HEK293 (cell line): ENCODE results near the gene BATF3.

Experiments
- ATF2 ChIP-seq: fragments of 450-650 bp; formaldehyde crosslinking; IDR thresholded peaks from 2 replicates; pipeline ENCODE4 v1.5.1; 2016; ENCODE audit warnings: missing biosample characterization, missing genetic modification characterization, low read depth
- CTCF ChIP-seq: fragments of 450-650 bp; formaldehyde crosslinking; IDR thresholded peaks from 2 replicates; pipeline ENCODE4 v1.5.1; 2016; ENCODE audit warnings: missing biosample characterization, missing genetic modification characterization
- ZBTB7A ChIP-seq: fragments of 450-650 bp; formaldehyde crosslinking; IDR thresholded peaks from 2 replicates; pipeline ENCODE4 v1.5.1; 2016; ENCODE audit warnings: low read depth, missing biosample characterization, missing genetic modification characterization
- ZNF138 ChIP-seq: fragments of 450-650 bp; formaldehyde crosslinking; IDR thresholded peaks from 2 replicates; pipeline ENCODE4 v1.5.1; 2016; ENCODE audit warnings: missing biosample characterization, missing genetic modification characterization, borderline replicate concordance
- ZNF174 ChIP-seq: fragments of 450-650 bp; formaldehyde crosslinking; IDR thresholded peaks from 2 replicates; pipeline ENCODE4 v1.5.0; 2017; ENCODE audit warnings: missing biosample characterization, mild to moderate bottlenecking, missing genetic modification characterization
- ZNF274 ChIP-seq, 2 experiments: fragments of 200-500 bp in 1 of 2; fragments of 450-650 bp in 1 of 2; sonication (Bioruptor generic) in 1 of 2; formaldehyde crosslinking in 1 of 2; IDR thresholded peaks; 2 replicates each; pipeline versions ENCODE4 v1.5.1 to v1.6.1; 2014 to 2016; ENCODE audit warnings: borderline replicate concordance in 1 of 2, inconsistent platforms in 1 of 2, low read length in 1 of 2, missing biosample characterization in 1 of 2, missing genetic modification characterization in 1 of 2
- ZNF416 ChIP-seq: fragments of 450-650 bp; formaldehyde crosslinking; IDR thresholded peaks from 2 replicates; pipeline ENCODE4 v1.5.1; 2016; ENCODE audit warnings: missing biosample characterization, missing genetic modification characterization
- ZNF549 ChIP-seq: fragments of 450-650 bp; IDR thresholded peaks from 2 replicates; pipeline ENCODE4 v1.5.1; 2018; ENCODE audit warnings: missing biosample characterization, missing genetic modification characterization, mild to moderate bottlenecking, inconsistent platforms, moderate library complexity
- ZNF585B ChIP-seq: fragments of 450-650 bp; formaldehyde crosslinking; IDR thresholded peaks from 2 replicates; pipeline ENCODE4 v1.5.1; 2016; ENCODE audit warnings: missing biosample characterization, missing genetic modification characterization
- ZNF645 ChIP-seq: fragments of 450-650 bp; formaldehyde crosslinking; IDR thresholded peaks from 2 replicates; pipeline ENCODE4; 2016; ENCODE audit warnings: missing biosample characterization, missing genetic modification characterization
- ZNF747 ChIP-seq: fragments of 450-650 bp; formaldehyde crosslinking; IDR thresholded peaks from 2 replicates; pipeline ENCODE4 v1.5.1; 2016; ENCODE audit warnings: missing biosample characterization, missing genetic modification characterization
- ZNF768 ChIP-seq: fragments of 450-650 bp; formaldehyde crosslinking; IDR thresholded peaks from 2 replicates; pipeline ENCODE4 v1.5.1; 2018; ENCODE audit warnings: missing biosample characterization, mild to moderate bottlenecking, missing genetic modification characterization
- ZNF843 ChIP-seq: fragments of 450-650 bp; formaldehyde crosslinking; IDR thresholded peaks from 2 replicates; pipeline ENCODE4 v1.5.1; 2016; ENCODE audit warnings: missing biosample characterization, missing genetic modification characterization

GRCh38 chr1:212712451-212713303 lies 13.0 kb upstream of the BATF3 start:
- TF ChIP-seq CTCF (tag by site-specific recombination) (no peak), ZNF549 (tag by site-specific recombination) (no peak), ATF2 (no peak), ZNF274 (IDR thresholded peaks at IDR 0.05; ENCODE audit: low read length) (no peak), ZNF274 (tag by site-specific recombination; IDR thresholded peaks at IDR 0.05; ENCODE audit: borderline replicate concordance) (no peak), ZNF843 (tag by site-specific recombination) (no peak), ZNF747 (tag by site-specific recombination) (no peak), ZNF585B (no peak), ZBTB7A (no peak), ZNF768 (tag by site-specific recombination) (no peak), ZNF416 (tag by site-specific recombination) (no peak), ZNF645 (no peak), ZNF138 (no peak), ZNF174 (tag by site-specific recombination) (no peak)
